HG02571 (cell line): ENCODE results near the gene PRDM16.
"Not testable (repeated sequence)": the region's sequence is repeated elsewhere in the genome, so short reads cannot be mapped to it uniquely, and the experiment has no call there.

Experiments
- ATAC-seq: cut with Tn5 transposase; IDR thresholded peaks from one replicate; pipeline ENCODE4 v1.9.1; 2021; ENCODE audit warnings: mild to moderate bottlenecking, moderate library complexity; ENCODE audit not compliant: unreplicated experiment

Gene PRDM16

GRCh38 chr1:3080053-3080955, 11.3 kb downstream of the PRDM16 start:
- ATAC-seq = no peak

GRCh38 chr1:3081171-3081683, 12.2 kb downstream of the PRDM16 start:
- ATAC-seq = no peak

- no peak for ATAC-seq
These were observed 13.0 kb downstream of the PRDM16 start for GRCh38 chr1:3082051-3082450.

- no peak for ATAC-seq
These were observed 13.8 kb downstream of the PRDM16 start for GRCh38 chr1:3082571-3083516.

GRCh38 chr1:3084154-3084553, 15.2 kb downstream of the PRDM16 start:
- ATAC-seq = no peak

GRCh38 chr1:3084726-3085125, 15.7 kb downstream of the PRDM16 start:
- no peak for ATAC-seq

- no peak for ATAC-seq
These were observed 16.7 kb downstream of the PRDM16 start for GRCh38 chr1:3085721-3086120.

GRCh38 chr1:3086272-3086974, 17.4 kb downstream of the PRDM16 start:
- ATAC-seq = no peak

GRCh38 chr1:3087049-3087448, 18.0 kb downstream of the PRDM16 start:
- ATAC-seq = no peak

- not testable (repeated sequence) for ATAC-seq
These were observed 19.1 kb downstream of the PRDM16 start for GRCh38 chr1:3087946-3088668.

GRCh38 chr1:3089490-3089889, 20.5 kb downstream of the PRDM16 start:
- ATAC-seq = no peak

- no peak for ATAC-seq
These were observed 22.3 kb downstream of the PRDM16 start for GRCh38 chr1:3091334-3091733.

- no peak for ATAC-seq
These were observed 23.5 kb downstream of the PRDM16 start for GRCh38 chr1:3092530-3092929.

GRCh38 chr1:3093898-3094626, 25.1 kb downstream of the PRDM16 start:
- ATAC-seq = no peak

- no peak for ATAC-seq
These were observed 26.1 kb downstream of the PRDM16 start for GRCh38 chr1:3094863-3095780.

GRCh38 chr1:3096345-3096744, 27.3 kb downstream of the PRDM16 start:
- ATAC-seq = no peak

GRCh38 chr1:3097231-3097630, 28.2 kb downstream of the PRDM16 start:
- ATAC-seq = no peak

GRCh38 chr1:3097861-3098260, 28.9 kb downstream of the PRDM16 start:
- no peak for ATAC-seq
